ENCODE measurements around the gene EMX2.

DNA sequence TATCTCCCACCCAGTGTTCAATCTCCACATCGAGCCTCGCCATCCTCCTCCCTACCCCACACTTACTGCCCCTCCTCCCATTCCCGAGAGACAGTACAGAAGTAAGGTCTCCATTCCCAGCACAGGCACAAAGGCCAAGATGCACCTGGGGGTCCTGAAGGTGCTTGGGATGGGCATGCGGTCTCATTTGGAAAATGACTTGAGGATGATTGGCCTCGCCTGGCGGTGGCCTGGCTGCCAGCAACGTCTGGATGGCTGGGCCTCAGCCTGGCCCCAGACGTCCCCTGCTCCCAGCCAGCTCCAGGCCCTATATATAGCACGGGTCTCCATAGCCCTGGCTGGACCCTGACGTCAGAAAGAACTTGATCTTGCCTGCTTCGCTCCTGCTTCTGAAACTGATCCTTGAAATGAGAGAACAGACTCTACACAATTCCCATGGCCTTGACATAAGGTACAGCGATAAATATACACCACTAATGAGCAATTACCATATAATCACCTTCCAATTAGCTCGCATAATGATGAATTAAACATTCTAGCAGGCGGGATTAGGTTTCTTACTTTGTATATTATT lies 11.8 kb downstream of the EMX2 start:
- TF ChIP-seq FOXM1 (IDR thresholded peaks at IDR 0.05; ENCODE audit: borderline replicate concordance, low read depth): no peak
- TF ChIP-seq TCF12 (IDR thresholded peaks at IDR 0.05; ENCODE audit: low read depth): no peak
- TF ChIP-seq EGR1 (IDR thresholded peaks at IDR 0.05): no peak
- TF ChIP-seq, protein P1, sequence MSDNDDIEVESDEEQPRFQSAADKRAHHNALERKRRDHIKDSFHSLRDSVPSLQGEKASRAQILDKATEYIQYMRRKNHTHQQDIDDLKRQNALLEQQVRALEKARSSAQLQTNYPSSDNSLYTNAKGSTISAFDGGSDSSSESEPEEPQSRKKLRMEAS (IDR thresholded peaks at IDR 0.05): no peak
- TF ChIP-seq EP300 (IDR thresholded peaks at IDR 0.05; ENCODE audit: borderline replicate concordance): no peak
- no peak for TF ChIP-seq TAF1 (IDR thresholded peaks at IDR 0.05; ENCODE audit: low read depth)
